Measurements from ENCODE around the gene S100A11.

The S100A11 gene

DNA sequence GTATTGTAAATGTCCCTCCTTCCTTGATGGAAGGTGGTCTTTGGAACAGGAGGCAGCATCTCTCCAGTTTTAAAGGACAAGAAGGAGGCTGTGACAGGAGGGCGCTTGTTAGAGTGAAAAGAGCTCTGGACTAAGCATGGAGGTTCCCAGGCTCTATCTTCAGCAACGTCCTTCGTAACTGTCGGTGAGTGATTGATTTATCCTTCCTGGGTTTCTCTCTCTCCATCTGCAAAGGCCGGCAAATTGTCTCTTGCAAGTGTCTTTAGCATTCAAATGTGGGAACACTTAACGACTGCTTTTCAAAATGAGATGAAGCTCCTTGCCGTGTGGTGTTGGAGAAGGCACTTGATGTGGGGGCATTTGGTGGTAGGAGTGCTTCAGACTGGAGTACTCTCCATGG is 15.2 kb downstream of the S100A11 start:
- TF ChIP-seq, protein P1, sequence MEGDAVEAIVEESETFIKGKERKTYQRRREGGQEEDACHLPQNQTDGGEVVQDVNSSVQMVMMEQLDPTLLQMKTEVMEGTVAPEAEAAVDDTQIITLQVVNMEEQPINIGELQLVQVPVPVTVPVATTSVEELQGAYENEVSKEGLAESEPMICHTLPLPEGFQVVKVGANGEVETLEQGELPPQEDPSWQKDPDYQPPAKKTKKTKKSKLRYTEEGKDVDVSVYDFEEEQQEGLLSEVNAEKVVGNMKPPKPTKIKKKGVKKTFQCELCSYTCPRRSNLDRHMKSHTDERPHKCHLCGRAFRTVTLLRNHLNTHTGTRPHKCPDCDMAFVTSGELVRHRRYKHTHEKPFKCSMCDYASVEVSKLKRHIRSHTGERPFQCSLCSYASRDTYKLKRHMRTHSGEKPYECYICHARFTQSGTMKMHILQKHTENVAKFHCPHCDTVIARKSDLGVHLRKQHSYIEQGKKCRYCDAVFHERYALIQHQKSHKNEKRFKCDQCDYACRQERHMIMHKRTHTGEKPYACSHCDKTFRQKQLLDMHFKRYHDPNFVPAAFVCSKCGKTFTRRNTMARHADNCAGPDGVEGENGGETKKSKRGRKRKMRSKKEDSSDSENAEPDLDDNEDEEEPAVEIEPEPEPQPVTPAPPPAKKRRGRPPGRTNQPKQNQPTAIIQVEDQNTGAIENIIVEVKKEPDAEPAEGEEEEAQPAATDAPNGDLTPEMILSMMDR (IDR thresholded peaks at IDR 0.05; ENCODE audit: low read depth, low read length) = no peak
- no peak overlapping the region for H3K4me3 ChIP-seq (replicated peaks in 1 of 2; ENCODE audit: low read depth in 2 of 2, low read length in 2 of 2)
- no peak for DNase-seq (ENCODE audit: low read depth in 2 of 2)

DNA sequence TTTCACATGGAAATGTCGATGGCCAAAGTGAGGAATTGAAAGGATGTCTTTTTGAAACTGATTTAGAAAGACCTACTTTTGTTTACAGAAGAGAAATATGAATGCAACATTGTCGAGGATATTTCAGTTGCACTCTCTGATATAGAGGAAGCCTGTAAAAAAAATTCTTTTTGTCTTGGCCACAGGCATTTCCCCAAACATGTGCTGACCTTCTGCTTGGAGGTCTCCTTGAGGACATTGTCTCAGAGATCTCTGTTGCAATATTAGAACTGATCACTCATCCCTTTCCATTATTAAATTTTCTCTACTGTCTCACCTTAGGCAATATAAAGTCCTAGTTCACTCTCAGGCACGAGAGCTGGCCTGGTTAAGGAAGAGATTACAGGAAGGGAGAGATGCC is 16.0 kb downstream of the S100A11 start:
- TF ChIP-seq, protein P1 (IDR thresholded peaks at IDR 0.05; ENCODE audit: low read depth, low read length) = no peak
- H3K4me3 ChIP-seq (replicated peaks in 1 of 2; ENCODE audit: low read depth in 2 of 2, low read length in 2 of 2) = no peak overlapping the region
- DNase-seq (ENCODE audit: low read depth in 2 of 2) = peak in 1 of 2 donors; percentile 6

DNA sequence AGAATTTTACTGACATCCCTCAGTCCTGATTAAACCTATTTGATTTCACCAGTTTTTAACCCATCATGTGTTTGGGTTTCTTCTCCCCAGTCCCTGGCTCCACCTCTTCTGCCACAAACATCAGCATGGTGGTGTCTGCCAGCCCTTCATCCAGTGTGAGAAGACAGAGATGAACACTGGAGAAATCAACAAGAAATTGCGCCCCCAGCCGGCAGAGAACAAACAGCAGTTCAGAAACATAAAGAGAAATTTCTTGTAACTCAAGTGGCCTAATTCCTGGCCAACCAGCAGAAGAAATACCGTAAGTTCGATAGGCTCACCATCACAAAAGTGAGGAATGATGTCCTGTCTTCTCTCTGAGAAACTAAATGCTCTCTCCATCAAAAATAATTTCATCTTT is 18.3 kb downstream of the S100A11 start:
- DNase-seq (ENCODE audit: low read depth in 2 of 2) = no peak
- TF ChIP-seq, protein P1 (IDR thresholded peaks at IDR 0.05; ENCODE audit: low read depth, low read length) = peak; percentile 40
- H3K4me3 ChIP-seq (replicated peaks in 1 of 2; ENCODE audit: low read depth in 2 of 2, low read length in 2 of 2) = no peak overlapping the region

DNA sequence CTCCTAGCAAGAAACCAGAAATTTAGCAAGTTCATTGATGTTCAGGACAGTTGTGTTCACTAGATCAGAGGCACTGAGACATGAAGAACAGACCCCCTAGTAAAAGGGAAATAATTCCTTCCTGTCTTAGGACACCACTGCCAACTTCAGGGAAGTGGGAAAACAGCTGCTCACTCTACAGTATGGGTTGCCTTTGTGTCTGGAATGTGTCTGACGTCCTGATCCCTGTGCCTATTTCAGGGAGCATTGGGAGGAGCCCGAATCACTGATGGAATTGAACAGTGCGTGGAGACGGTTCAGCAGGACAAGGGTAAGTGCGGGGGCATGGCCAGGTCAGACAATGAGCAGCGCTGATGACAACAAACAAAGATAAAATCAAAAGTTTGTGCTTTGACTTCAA is 21.0 kb downstream of the S100A11 start:
- no peak for DNase-seq (ENCODE audit: low read depth in 2 of 2)
- no peak overlapping the region for H3K4me3 ChIP-seq (replicated peaks in 1 of 2; ENCODE audit: low read depth in 2 of 2, low read length in 2 of 2)
- TF ChIP-seq, protein P1 (IDR thresholded peaks at IDR 0.05; ENCODE audit: low read depth, low read length) = no peak

DNA sequence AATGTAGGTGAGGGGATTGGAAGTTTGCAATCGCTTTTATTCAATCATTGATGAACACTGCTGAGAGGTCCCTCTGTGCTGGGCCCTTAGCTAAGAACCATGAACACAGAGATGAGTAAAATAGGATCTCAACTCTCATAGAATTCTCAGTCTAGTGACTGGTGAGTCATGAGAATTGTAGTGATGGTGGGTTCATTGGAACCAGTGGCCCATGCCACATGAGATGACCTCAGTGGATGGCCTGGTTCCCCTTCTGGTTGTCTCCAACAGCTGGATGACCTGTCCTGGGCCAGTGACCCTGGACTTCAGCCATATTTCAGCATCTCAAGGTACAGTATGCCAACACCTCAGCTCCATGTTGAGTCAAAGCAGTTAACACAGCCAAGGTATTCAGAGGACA is 21.9 kb downstream of the S100A11 start:
- TF ChIP-seq, protein P1 (IDR thresholded peaks at IDR 0.05; ENCODE audit: low read depth, low read length) = no peak

DNA sequence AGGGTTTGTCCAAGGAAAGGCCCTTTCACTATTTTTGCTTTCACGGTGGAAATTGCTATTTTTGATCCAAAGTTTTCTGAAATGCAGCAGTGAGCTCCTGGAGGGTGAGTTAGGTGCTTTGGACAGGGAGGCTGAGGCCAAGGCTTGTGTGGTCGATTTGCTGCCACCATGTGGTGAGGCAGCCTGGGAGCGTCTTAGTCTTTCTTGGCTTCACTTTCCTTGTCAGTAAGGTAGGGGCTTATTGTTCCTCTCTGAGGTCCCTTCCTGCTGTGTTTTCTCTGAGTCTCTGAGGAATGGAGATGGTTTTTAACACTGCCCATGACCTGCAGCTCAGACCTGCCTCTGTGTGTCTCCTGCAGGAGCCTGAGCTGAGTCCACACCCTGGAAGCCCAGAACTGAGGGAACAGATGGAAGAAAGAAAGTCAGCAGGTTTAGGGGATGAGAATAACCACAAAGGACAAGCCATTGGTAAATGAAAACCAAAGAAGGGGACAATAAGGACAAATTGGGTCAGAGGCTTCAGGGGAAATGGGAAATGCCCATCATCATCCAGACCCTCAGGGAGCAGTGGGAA is 23.1 kb downstream of the S100A11 start:
- no peak overlapping the region for H3K4me3 ChIP-seq (replicated peaks in 1 of 2; ENCODE audit: low read depth in 2 of 2, low read length in 2 of 2)
- peak; percentile 62 to 69 for DNase-seq (ENCODE audit: low read depth in 2 of 2)
- TF ChIP-seq, protein P1 (IDR thresholded peaks at IDR 0.05; ENCODE audit: low read depth, low read length) = peak; percentile 82

More for the DNA sequence above, 21.9 kb downstream of the S100A11 start:
- no peak for DNase-seq (ENCODE audit: low read depth in 2 of 2)
- H3K4me3 ChIP-seq (replicated peaks in 1 of 2; ENCODE audit: low read depth in 2 of 2, low read length in 2 of 2) = no peak overlapping the region

DNA sequence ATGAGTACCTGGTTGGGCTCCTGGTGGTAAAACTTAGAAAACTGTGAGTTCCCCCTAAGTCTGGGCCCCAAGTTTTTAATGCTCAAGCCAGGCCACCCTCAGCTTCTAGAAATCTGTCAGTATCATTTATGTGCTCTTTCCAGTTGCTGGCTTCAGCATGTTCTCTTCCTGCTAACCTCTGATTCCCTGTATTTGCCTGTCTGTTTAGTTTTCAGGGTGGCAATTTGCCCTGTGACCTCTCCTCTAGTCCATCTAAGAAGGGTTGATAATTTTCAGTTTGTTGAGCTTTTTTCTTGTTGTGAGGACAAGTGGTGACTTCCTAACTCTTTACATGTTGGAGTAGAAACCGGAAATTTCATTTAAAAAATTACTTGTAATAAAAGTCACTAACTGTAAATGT is 27.1 kb downstream of the S100A11 start:
- no peak overlapping the region for H3K4me3 ChIP-seq (replicated peaks in 1 of 2; ENCODE audit: low read depth in 2 of 2, low read length in 2 of 2)
- TF ChIP-seq, protein P1 (IDR thresholded peaks at IDR 0.05; ENCODE audit: low read depth, low read length) = no peak
- DNase-seq (ENCODE audit: low read depth in 2 of 2) = no peak

All from cardiac fibroblast (primary cell).